Measurements from ENCODE around the gene GDF2.

DNA sequence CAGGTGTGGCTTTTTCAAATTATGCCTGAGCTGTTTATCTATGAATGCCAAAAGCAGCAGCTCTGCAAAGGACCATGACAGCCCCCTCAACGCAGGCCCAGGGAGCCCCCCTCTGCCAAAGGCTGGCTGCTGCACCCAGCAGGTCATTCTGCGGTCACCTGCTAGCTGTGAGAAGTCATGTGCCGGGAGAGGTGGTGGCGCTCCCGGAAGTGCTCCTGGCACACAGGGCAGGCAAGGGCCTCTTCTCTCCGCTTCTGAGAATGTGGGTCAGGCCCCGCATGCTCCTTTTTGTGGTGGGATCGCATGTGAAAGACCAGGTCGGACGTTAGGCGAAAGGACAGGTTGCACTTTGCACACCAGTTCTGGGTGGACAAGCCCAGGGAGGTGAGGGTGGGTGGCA lies 45.4 kb downstream of the GDF2 start:
- TF ChIP-seq, protein P1, sequence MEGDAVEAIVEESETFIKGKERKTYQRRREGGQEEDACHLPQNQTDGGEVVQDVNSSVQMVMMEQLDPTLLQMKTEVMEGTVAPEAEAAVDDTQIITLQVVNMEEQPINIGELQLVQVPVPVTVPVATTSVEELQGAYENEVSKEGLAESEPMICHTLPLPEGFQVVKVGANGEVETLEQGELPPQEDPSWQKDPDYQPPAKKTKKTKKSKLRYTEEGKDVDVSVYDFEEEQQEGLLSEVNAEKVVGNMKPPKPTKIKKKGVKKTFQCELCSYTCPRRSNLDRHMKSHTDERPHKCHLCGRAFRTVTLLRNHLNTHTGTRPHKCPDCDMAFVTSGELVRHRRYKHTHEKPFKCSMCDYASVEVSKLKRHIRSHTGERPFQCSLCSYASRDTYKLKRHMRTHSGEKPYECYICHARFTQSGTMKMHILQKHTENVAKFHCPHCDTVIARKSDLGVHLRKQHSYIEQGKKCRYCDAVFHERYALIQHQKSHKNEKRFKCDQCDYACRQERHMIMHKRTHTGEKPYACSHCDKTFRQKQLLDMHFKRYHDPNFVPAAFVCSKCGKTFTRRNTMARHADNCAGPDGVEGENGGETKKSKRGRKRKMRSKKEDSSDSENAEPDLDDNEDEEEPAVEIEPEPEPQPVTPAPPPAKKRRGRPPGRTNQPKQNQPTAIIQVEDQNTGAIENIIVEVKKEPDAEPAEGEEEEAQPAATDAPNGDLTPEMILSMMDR (IDR thresholded peaks at IDR 0.05; ENCODE audit: poor library complexity), result no peak
- no peak for TF ChIP-seq EZH2phosphoT487 (IDR thresholded peaks at IDR 0.05; ENCODE audit: low read depth, severe bottlenecking, unreplicated experiment)
